GM23338 (cell line): ENCODE data around the gene TINAGL1. TPM values are rescaled to one million over a fixed set of nuclear protein-coding genes. Genes with fewer than 3 reads are reported as not detected.

Experiments
- ATAC-seq: fragments of 200-7000 bp; cut with Tn5 transposase; 3 replicates; pipeline ENCODE4 v1.9.1; 2020
- DNase-seq: peaks from one replicate; pipeline ENCODE4 v3.0.0-alpha.2; 2015; ENCODE audit warnings: low spot score
- H2AFZ ChIP-seq: fragments of 200-600 bp; sonication (generic); 2 replicates; pipeline ENCODE4 v1.8.0; 2016; ENCODE audit warnings: antibody characterized with exemption, mild to moderate bottlenecking, moderate library complexity
- H3F3A ChIP-seq: fragments of 200-600 bp; sonication (generic); replicated peaks from 2 replicates; pipeline ENCODE4 v1.8.0; 2017; ENCODE audit warnings: antibody characterized with exemption, mixed run types, low read depth
- H3K27ac ChIP-seq: fragments of 200-600 bp; sonication (generic); 2 replicates; pipeline ENCODE4 v1.6.1; 2016; ENCODE audit warnings: low read depth
- H3K27me3 ChIP-seq: fragments of 200-600 bp; sonication (generic); 2 replicates; pipeline ENCODE4 v1.8.0; 2016; ENCODE audit warnings: mild to moderate bottlenecking, mixed run types, moderate library complexity; ENCODE audit not compliant: insufficient read depth
- H3K36me3 ChIP-seq: fragments of 200-600 bp; sonication (generic); 2 replicates; pipeline ENCODE4 v1.8.0; 2016; ENCODE audit warnings: mild to moderate bottlenecking; ENCODE audit not compliant: insufficient read depth
- H3K4me1 ChIP-seq: fragments of 200-600 bp; sonication (generic); 2 replicates; pipeline ENCODE4 v1.8.0; 2016; ENCODE audit warnings: mild to moderate bottlenecking, moderate library complexity; ENCODE audit not compliant: insufficient read depth
- H3K4me2 ChIP-seq: fragments of 200-600 bp; sonication (generic); 2 replicates; pipeline ENCODE4 v1.7.1; 2017; ENCODE audit warnings: mixed run types
- H3K4me3 ChIP-seq: fragments of 200-600 bp; sonication (generic); 2 replicates; pipeline ENCODE4 v1.6.1; 2016; ENCODE audit warnings: mixed run types
- H3K79me2 ChIP-seq: fragments of 200-600 bp; sonication (generic); replicated peaks from 2 replicates; pipeline ENCODE4 v1.8.0; 2017; ENCODE audit warnings: mild to moderate bottlenecking; ENCODE audit not compliant: insufficient read depth
- H3K9me2 ChIP-seq: fragments of 200-600 bp; sonication (generic); 2 replicates; pipeline ENCODE4 v1.8.0; 2017; ENCODE audit not compliant: insufficient read depth
- H4K20me1 ChIP-seq: fragments of 200-600 bp; sonication (generic); replicated peaks from 2 replicates; pipeline ENCODE4 v1.8.0; 2017; ENCODE audit warnings: mild to moderate bottlenecking; ENCODE audit not compliant: insufficient read depth
- H3K27ac Mint-ChIP-seq: 2 replicates; pipeline ENCODE4 v1.8.0; 2020; ENCODE audit warnings: inconsistent platforms, mild to moderate bottlenecking, moderate library complexity, mixed read lengths
- H3K27me3 Mint-ChIP-seq: 3 replicates; pipeline ENCODE4 v1.8.0; 2022; ENCODE audit warnings: low read depth, mild to moderate bottlenecking, moderate library complexity, mixed read lengths, inconsistent platforms; ENCODE audit not compliant: insufficient read depth, poor library complexity
- H3K36me3 Mint-ChIP-seq: 3 replicates; pipeline ENCODE4 v1.8.0; 2021; ENCODE audit warnings: low read depth, mild to moderate bottlenecking, inconsistent platforms, moderate library complexity, mixed read lengths
- H3K4me1 Mint-ChIP-seq: 3 replicates; pipeline ENCODE4 v1.8.0; 2020; ENCODE audit warnings: mild to moderate bottlenecking, inconsistent platforms, mixed read lengths
- H3K4me3 Mint-ChIP-seq: 3 replicates; pipeline ENCODE4 v1.8.0; 2021; ENCODE audit warnings: moderate library complexity, mild to moderate bottlenecking, inconsistent platforms, mixed read lengths
- H3K9me3 Mint-ChIP-seq: 3 replicates; pipeline ENCODE4 v1.8.0; 2020; ENCODE audit warnings: moderate library complexity, mild to moderate bottlenecking, inconsistent platforms, mixed read lengths
- CREB1 ChIP-seq: fragments of 250-450 bp; sonication (Bioruptor Pico); IDR thresholded peaks from 2 replicates; pipeline ENCODE4 v1.5.0; 2020; ENCODE audit warnings: low read depth, mild to moderate bottlenecking, moderate library complexity
- EZH2 ChIP-seq: fragments of 200-600 bp; sonication (generic); IDR thresholded peaks from one replicate; pipeline ENCODE4 v1.8.0; 2017; ENCODE audit warnings: antibody characterized with exemption, mild to moderate bottlenecking, low read depth; ENCODE audit not compliant: unreplicated experiment
- EZH2phosphoT487 ChIP-seq: fragments of 200-600 bp; sonication (generic); IDR thresholded peaks from one replicate; pipeline ENCODE4 v1.8.1; 2018; ENCODE audit warnings: antibody characterized with exemption; ENCODE audit not compliant: unreplicated experiment
- JUNB ChIP-seq: IDR thresholded peaks from one replicate; pipeline ENCODE4 v1.6.1; 2016; ENCODE audit warnings: antibody characterized with exemption; ENCODE audit not compliant: unreplicated experiment
- POLR2AphosphoS5 ChIP-seq: IDR thresholded peaks from 2 replicates; pipeline ENCODE4 v1.6.1; 2016; ENCODE audit warnings: antibody characterized with exemption, low read depth
- STAT1 ChIP-seq: IDR thresholded peaks from one replicate; pipeline ENCODE4 v1.6.1; 2016; ENCODE audit warnings: antibody characterized with exemption; ENCODE audit not compliant: unreplicated experiment
- ZNF114 ChIP-seq: fragments of 250-450 bp; sonication (Bioruptor Pico); IDR thresholded peaks from 2 replicates; pipeline ENCODE4 v1.5.0; 2020; ENCODE audit warnings: mild to moderate bottlenecking, moderate library complexity
- ZNF331 ChIP-seq: fragments of 250-450 bp; sonication (Bioruptor Pico); IDR thresholded peaks from 2 replicates; pipeline ENCODE4 v1.5.0; 2020; ENCODE audit warnings: low read depth, mild to moderate bottlenecking, moderate library complexity
- polyA plus RNA-seq: library from polyadenylated mRNA; unstranded; fragments of >200 nt; fragmentation: Nextera tagmentation; extraction: Ambion mirVana; gene quantifications from 2 replicates; pipeline ENCODE4 v1.2.1, GENCODE V29; 2016
- total RNA-seq: library from RNA; depleted of rRNA; stranded (reverse); fragments of >200 nt; shearing (Covaris generic); gene quantifications from 2 replicates; pipeline ENCODE4 v1.2.3, GENCODE V29; 2014
- TF ChIP-seq, protein P1 (sequence below): IDR thresholded peaks from one replicate; pipeline ENCODE4 v1.6.1; 2018; ENCODE audit warnings: antibody characterized with exemption; ENCODE audit not compliant: unreplicated experiment
- TF ChIP-seq, protein P2 (sequence below), 2 experiments: fragments of 200-600 bp in 1 of 2; sonication (generic) in 1 of 2; conservative IDR thresholded peaks; 2 replicates each; pipeline versions ENCODE4 v1.5.1 to v1.6.1; 2016 to 2017; ENCODE audit warnings: antibody characterized with exemption in 2 of 2, low read depth in 2 of 2, mild to moderate bottlenecking in 2 of 2, moderate library complexity in 1 of 2
- TF ChIP-seq, protein P3 (sequence below): fragments of 250-450 bp; sonication (Bioruptor Pico); IDR thresholded peaks from 2 replicates; pipeline ENCODE4 v1.5.0; 2020; ENCODE audit warnings: mild to moderate bottlenecking, moderate library complexity

TINAGL1 gene
- total and polyA plus RNA-seq, 2 experiments from 2014 or later, result 6.8 to 15.8 TPM

DNA sequence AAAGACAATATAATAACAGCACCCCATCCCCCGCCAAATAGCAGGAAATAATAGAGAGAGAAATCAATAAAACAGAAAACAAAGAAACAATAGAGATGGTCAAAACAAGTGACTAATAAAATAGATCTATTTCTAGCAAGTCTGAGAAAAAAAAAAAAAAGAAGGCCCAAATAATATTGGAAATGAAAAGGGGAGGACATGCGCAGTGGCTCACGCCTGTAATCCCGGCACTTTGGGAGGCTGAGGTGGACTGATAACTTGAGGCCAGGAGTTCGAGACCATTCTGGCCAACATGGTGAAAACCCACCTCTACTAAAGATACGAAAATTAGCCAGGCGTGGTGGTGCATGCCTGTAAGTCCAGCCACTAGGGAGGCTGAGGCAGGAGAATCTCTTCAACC lies 22.7 kb downstream of the TINAGL1 start (continued):
- TF ChIP-seq, protein P1, sequence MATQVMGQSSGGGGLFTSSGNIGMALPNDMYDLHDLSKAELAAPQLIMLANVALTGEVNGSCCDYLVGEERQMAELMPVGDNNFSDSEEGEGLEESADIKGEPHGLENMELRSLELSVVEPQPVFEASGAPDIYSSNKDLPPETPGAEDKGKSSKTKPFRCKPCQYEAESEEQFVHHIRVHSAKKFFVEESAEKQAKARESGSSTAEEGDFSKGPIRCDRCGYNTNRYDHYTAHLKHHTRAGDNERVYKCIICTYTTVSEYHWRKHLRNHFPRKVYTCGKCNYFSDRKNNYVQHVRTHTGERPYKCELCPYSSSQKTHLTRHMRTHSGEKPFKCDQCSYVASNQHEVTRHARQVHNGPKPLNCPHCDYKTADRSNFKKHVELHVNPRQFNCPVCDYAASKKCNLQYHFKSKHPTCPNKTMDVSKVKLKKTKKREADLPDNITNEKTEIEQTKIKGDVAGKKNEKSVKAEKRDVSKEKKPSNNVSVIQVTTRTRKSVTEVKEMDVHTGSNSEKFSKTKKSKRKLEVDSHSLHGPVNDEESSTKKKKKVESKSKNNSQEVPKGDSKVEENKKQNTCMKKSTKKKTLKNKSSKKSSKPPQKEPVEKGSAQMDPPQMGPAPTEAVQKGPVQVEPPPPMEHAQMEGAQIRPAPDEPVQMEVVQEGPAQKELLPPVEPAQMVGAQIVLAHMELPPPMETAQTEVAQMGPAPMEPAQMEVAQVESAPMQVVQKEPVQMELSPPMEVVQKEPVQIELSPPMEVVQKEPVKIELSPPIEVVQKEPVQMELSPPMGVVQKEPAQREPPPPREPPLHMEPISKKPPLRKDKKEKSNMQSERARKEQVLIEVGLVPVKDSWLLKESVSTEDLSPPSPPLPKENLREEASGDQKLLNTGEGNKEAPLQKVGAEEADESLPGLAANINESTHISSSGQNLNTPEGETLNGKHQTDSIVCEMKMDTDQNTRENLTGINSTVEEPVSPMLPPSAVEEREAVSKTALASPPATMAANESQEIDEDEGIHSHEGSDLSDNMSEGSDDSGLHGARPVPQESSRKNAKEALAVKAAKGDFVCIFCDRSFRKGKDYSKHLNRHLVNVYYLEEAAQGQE, result no peak

DNA sequence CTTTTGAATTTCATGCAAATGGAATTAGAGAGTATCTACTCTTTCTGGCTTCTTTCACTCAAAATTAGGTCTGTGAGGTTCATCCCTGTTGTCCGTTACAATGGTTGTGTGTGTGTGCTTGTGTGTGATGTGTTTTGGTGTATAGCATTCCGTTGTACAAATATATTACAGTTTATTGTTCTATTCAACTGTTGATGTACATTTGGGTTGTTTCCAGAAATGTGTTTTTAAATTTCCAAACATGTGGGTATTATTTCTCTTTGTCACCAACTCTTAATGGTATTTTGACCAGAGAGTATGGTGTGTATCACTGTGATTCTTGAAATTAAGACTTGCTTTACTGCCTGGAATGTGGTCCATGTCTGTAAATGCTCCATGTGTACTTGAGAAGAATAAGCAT lies 24.3 kb downstream of the TINAGL1 start:
- H3F3A ChIP-seq, result no peaks in the 10 kb centered on the region
- no peak overlapping the region for H3K4me3 ChIP-seq
- H4K20me1 ChIP-seq, result no peaks in the 10 kb centered on the region
- ATAC-seq, result no peak
- no peak overlapping the region for H3K4me2 ChIP-seq
- Mint-ChIP-seq H3K27me3 (peaks cover 3% of the 10 kb centered on the region), H3K4me3 (no peak overlapping the region), H3K9me3 (no peaks in the 10 kb centered on the region), H3K4me1 (no peaks in the 10 kb centered on the region), H3K27ac (no peak overlapping the region), H3K36me3 (no peaks in the 10 kb centered on the region)
- H3K27ac ChIP-seq, result no peak overlapping the region
- no peaks in the 10 kb centered on the region for H3K9me2 ChIP-seq
- H3K27me3 ChIP-seq, result no peaks in the 10 kb centered on the region
- no peak overlapping the region for H2AFZ ChIP-seq
- no peaks in the 10 kb centered on the region for H3K4me1 ChIP-seq
- DNase-seq, result no peak
- H3K36me3 ChIP-seq, result no peaks in the 10 kb centered on the region
- no peaks in the 10 kb centered on the region for H3K79me2 ChIP-seq
- TF ChIP-seq ZNF114 (CRISPR knock-in tag), result no peak
- TF ChIP-seq, protein P2, sequence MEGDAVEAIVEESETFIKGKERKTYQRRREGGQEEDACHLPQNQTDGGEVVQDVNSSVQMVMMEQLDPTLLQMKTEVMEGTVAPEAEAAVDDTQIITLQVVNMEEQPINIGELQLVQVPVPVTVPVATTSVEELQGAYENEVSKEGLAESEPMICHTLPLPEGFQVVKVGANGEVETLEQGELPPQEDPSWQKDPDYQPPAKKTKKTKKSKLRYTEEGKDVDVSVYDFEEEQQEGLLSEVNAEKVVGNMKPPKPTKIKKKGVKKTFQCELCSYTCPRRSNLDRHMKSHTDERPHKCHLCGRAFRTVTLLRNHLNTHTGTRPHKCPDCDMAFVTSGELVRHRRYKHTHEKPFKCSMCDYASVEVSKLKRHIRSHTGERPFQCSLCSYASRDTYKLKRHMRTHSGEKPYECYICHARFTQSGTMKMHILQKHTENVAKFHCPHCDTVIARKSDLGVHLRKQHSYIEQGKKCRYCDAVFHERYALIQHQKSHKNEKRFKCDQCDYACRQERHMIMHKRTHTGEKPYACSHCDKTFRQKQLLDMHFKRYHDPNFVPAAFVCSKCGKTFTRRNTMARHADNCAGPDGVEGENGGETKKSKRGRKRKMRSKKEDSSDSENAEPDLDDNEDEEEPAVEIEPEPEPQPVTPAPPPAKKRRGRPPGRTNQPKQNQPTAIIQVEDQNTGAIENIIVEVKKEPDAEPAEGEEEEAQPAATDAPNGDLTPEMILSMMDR (conservative IDR thresholded peaks at IDR 0.05; ENCODE audit: low read depth in 2 of 2), result no peak
- TF ChIP-seq, protein P1, result no peak
- TF ChIP-seq, protein P3, sequence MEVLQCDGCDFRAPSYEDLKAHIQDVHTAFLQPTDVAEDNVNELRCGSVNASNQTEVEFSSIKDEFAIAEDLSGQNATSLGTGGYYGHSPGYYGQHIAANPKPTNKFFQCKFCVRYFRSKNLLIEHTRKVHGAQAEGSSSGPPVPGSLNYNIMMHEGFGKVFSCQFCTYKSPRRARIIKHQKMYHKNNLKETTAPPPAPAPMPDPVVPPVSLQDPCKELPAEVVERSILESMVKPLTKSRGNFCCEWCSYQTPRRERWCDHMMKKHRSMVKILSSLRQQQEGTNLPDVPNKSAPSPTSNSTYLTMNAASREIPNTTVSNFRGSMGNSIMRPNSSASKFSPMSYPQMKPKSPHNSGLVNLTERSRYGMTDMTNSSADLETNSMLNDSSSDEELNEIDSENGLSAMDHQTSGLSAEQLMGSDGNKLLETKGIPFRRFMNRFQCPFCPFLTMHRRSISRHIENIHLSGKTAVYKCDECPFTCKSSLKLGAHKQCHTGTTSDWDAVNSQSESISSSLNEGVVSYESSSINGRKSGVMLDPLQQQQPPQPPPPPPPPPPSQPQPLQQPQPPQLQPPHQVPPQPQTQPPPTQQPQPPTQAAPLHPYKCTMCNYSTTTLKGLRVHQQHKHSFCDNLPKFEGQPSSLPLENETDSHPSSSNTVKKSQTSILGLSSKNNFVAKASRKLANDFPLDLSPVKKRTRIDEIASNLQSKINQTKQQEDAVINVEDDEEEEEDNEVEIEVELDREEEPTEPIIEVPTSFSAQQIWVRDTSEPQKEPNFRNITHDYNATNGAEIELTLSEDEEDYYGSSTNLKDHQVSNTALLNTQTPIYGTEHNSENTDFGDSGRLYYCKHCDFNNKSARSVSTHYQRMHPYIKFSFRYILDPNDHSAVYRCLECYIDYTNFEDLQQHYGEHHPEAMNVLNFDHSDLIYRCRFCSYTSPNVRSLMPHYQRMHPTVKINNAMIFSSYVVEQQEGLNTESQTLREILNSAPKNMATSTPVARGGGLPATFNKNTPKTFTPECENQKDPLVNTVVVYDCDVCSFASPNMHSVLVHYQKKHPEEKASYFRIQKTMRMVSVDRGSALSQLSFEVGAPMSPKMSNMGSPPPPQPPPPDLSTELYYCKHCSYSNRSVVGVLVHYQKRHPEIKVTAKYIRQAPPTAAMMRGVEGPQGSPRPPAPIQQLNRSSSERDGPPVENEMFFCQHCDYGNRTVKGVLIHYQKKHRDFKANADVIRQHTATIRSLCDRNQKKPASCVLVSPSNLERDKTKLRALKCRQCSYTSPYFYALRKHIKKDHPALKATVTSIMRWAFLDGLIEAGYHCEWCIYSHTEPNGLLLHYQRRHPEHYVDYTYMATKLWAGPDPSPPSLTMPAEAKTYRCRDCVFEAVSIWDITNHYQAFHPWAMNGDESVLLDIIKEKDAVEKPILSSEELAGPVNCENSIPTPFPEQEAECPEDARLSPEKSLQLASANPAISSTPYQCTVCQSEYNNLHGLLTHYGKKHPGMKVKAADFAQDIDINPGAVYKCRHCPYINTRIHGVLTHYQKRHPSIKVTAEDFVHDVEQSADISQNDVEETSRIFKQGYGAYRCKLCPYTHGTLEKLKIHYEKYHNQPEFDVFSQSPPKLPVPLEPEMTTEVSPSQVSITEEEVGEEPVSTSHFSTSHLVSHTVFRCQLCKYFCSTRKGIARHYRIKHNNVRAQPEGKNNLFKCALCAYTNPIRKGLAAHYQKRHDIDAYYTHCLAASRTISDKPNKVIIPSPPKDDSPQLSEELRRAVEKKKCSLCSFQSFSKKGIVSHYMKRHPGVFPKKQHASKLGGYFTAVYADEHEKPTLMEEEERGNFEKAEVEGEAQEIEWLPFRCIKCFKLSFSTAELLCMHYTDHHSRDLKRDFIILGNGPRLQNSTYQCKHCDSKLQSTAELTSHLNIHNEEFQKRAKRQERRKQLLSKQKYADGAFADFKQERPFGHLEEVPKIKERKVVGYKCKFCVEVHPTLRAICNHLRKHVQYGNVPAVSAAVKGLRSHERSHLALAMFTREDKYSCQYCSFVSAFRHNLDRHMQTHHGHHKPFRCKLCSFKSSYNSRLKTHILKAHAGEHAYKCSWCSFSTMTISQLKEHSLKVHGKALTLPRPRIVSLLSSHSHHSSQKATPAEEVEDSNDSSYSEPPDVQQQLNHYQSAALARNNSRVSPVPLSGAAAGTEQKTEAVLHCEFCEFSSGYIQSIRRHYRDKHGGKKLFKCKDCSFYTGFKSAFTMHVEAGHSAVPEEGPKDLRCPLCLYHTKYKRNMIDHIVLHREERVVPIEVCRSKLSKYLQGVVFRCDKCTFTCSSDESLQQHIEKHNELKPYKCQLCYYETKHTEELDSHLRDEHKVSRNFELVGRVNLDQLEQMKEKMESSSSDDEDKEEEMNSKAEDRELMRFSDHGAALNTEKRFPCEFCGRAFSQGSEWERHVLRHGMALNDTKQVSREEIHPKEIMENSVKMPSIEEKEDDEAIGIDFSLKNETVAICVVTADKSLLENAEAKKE (CRISPR knock-in tag), result no peak
- TF ChIP-seq ZNF331, result no peak
- TF ChIP-seq EZH2phosphoT487, result no peak
- TF ChIP-seq STAT1, result no peak
- TF ChIP-seq POLR2AphosphoS5, result no peak
- TF ChIP-seq CREB1 (CRISPR knock-in tag), result no peak
- TF ChIP-seq JUNB, result no peak
- TF ChIP-seq EZH2, result no peak
